Pancreas (tissue), 10 donors: ENCODE measurements around the gene AUTS2. TPM values are rescaled to one million over a fixed set of nuclear protein-coding genes. Genes with fewer than 3 reads are reported as not detected.

ENCODE experiments used
- ATAC-seq, 4 donors: fragments of 200-7000 bp; cut with Tn5 transposase; one replicate each; pipeline versions ENCODE4 v1.8.0 to v1.9.1; 2020; ENCODE audit warnings: mild to moderate bottlenecking in 4 of 4, moderate library complexity in 4 of 4
- DNase-seq, 6 donors: peaks; one replicate each; pipeline ENCODE4 v3.0.0-alpha.2; 2020
- FAIRE-seq: peaks from 2 replicates; lab custom pipeline; 2012; peaks lifted over from hg19 to GRCh38; lab: Jason Lieb, UNC
- H3K27ac ChIP-seq, 4 donors: fragments of 200-600 bp; sonication (generic); 1 replicate in 3 of 4; 2 replicates in 1 of 4; pipeline versions ENCODE4 v1.5.0 to v1.8.0; 2020
- H3K27me3 ChIP-seq, 4 donors: fragments of 200-600 bp; one replicate each; pipeline ENCODE4 v1.8.0; 2021
- H3K36me3 ChIP-seq, 3 donors: fragments of 200-600 bp; sonication (generic) in 1 of 3; one replicate each; pipeline versions ENCODE4 v1.5.0 to v1.8.0; 2020 to 2021
- H3K4me1 ChIP-seq, 3 donors: fragments of 200-600 bp; one replicate each; pipeline ENCODE4 v1.8.0; 2021
- H3K4me3 ChIP-seq, 4 donors: fragments of 200-600 bp; sonication (generic) in 2 of 4; one replicate each; pipeline versions ENCODE4 v1.5.0 to v1.8.0; 2020 to 2021
- H3K9me3 ChIP-seq, 4 donors: fragments of 200-600 bp; one replicate each; pipeline ENCODE4 v1.8.0; 2021
- WGBS, 2 donors: extraction: QIAGEN DNeasy Blood & Tissue Kit; methylation state at CpG; one replicate each; pipeline ENCODE4 v1.1.7; 2013; 5-methylcytosine and 5-hydroxymethylcytosine counted together
- intact Hi-C, 3 donors: fragments of 100-400 bp; cut with DNase I; formaldehyde crosslinking; loops; one replicate each; pipeline versions ENCODE4 v1.11.1 to v1.14.2; 2022
- polyA plus RNA-seq, 2 donors: library from polyadenylated mRNA; stranded (reverse); fragments of 200-250 nt; gene quantifications; one replicate each; pipeline ENCODE4 v1.2.3, GENCODE V29; 2013
- total RNA-seq, 6 donors: library from RNA; stranded (reverse); fragmentation: NEBNext Ultra II Directional in 4 of 6; extraction: Animal tissue kit (Norgen Biotek cat#: 25700) in 4 of 6; gene quantifications; one replicate each; pipeline versions ENCODE4 v1.2.1 to v1.2.4, GENCODE V29; 2021 to 2023
- TF ChIP-seq, protein P1 (sequence below), 4 donors: fragments of 200-600 bp; sonication (generic) in 3 of 4; IDR thresholded peaks; one replicate each; pipeline versions ENCODE4 v1.5.0 to v1.8.0; 2021; ENCODE audit warnings: antibody characterized with exemption in 4 of 4
- donor health status: healthy with polysubstance abuse.
- donor health status: DM: no; HTN: no; CAD: no; lungs with moderate emphysema.
- donor health status: DM: no; HTN: no; CAD: no.
- donor health status: control.
- donor health status: control.
- donor health status: Bipolar disorder and iron deficiency.
- donor health status: DM: yes; HTN: yes; CAD: no.
- donor health status: DM: no; HTN: no; CAD: no.
- donor health status: DM: no; HTN: no; CAD: no.
- donor health status: DM: yes; HTN: yes; CAD: no.

The AUTS2 gene
- total and polyA plus RNA-seq, 8 donors: 5.8 to 16.8 (median 9.9) TPM

DNA sequence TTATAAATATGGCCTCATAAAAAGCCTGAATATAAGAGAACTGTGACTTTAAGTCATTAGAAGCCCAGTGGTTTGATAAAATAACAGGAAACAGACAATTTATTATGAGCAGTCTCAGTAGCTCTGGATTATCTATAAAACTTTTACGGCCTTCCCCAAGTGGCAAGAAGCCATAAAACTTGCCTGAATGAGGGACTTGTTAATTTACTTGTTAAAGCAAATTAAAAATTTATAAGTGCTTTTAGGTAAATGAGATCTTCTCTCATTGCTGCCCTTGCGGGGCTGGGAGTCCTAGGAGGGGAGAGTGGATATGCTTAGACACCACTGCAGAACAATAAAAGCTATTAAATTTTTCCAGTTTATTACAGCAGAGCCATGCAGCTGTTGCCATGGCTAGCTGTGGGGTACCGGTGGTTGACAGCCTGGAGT is 499.9 kb downstream of the AUTS2 start:
- H3K27ac ChIP-seq: no peak overlapping the region
- H3K4me1 ChIP-seq: peaks cover 0 to 3% (median 0%) of the 10 kb centered on the region in 3 donors
- no peak overlapping the region for H3K4me3 ChIP-seq
- no peaks in the 10 kb centered on the region for H3K9me3 ChIP-seq
- 37 to 42% methylated on average over 3 of the region's 3 CpGs for WGBS, 2 donors
- DNase-seq (no peak), FAIRE-seq (no peak), ATAC-seq (peak in 1 of 4 donors; percentile 53)
- no peaks in the 10 kb centered on the region for H3K36me3 ChIP-seq
- intact Hi-C loops: no loop called here
- TF ChIP-seq, protein P1, sequence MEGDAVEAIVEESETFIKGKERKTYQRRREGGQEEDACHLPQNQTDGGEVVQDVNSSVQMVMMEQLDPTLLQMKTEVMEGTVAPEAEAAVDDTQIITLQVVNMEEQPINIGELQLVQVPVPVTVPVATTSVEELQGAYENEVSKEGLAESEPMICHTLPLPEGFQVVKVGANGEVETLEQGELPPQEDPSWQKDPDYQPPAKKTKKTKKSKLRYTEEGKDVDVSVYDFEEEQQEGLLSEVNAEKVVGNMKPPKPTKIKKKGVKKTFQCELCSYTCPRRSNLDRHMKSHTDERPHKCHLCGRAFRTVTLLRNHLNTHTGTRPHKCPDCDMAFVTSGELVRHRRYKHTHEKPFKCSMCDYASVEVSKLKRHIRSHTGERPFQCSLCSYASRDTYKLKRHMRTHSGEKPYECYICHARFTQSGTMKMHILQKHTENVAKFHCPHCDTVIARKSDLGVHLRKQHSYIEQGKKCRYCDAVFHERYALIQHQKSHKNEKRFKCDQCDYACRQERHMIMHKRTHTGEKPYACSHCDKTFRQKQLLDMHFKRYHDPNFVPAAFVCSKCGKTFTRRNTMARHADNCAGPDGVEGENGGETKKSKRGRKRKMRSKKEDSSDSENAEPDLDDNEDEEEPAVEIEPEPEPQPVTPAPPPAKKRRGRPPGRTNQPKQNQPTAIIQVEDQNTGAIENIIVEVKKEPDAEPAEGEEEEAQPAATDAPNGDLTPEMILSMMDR (IDR thresholded peaks at IDR 0.05): no peak
- no peaks in the 10 kb centered on the region for H3K27me3 ChIP-seq

DNA sequence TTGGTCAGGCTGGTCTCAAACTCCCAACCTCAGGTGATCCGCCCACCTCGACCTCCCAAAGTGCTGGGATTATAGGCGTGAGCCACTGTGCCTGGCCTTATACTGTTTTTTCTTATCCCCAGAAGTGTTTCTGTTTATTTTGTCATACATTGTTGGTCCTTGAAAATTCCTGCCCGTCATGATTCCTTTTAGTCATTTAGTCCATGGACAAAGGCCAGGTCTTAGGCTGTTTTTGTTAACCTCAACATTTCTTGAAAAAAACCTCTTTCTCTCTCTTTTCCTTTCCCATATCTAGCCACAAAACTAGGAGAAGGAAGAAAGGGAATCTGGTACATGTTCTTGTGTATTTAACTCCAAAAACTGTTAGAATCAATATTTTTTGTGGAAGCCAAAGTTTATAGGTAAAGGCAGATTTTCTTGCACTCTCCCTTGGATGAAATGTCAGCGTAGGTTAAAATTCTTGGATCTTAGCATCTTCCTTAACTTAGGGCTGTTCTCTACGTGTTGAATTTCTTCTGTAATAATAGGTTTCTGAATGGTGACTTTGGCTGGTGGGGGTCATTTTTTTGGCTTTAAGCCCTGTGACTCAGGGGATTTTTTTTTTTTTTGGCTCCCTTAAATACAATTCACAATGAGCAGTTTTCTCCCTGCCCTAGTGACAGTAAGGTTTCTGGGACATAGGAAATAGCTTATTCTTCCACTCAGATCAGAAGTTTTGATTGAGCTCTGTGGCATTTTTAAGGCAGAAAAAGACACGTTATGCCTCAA is 500.8 kb downstream of the AUTS2 start:
- H3K36me3 ChIP-seq: no peaks in the 10 kb centered on the region
- H3K27ac ChIP-seq: no peak overlapping the region
- intact Hi-C loops: no loop called here
- H3K4me1 ChIP-seq: peaks cover 0 to 3% (median 0%) of the 10 kb centered on the region in 3 donors
- ATAC-seq (no peak), FAIRE-seq (no peak), DNase-seq (no peak)
- WGBS, 2 donors: 60% methylated on average over 7 of the region's 7 CpGs
- H3K4me3 ChIP-seq: no peak overlapping the region
- TF ChIP-seq, protein P1 (IDR thresholded peaks at IDR 0.05): no peak
- no peaks in the 10 kb centered on the region for H3K27me3 ChIP-seq
- no peaks in the 10 kb centered on the region for H3K9me3 ChIP-seq

DNA sequence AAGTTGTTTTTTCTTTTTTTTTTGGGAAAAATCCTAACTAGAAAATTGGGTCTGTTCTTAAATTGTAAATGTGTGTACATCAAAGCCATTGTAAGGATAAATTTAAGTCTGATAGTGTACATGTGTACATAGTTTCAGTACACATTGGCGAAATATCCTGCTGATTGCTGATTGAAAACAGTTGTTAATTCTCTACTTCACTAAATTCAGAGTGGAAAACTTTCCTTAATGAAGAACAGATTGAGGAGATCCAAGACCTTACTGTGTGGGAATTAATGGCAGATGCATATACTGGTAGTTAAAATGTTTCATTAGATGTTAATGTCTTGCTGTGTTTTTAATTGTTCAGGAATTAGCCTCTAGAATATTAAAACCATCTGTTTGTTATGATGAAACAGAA is 506.0 kb downstream of the AUTS2 start:
- no peaks in the 10 kb centered on the region for H3K27me3 ChIP-seq
- TF ChIP-seq, protein P1 (IDR thresholded peaks at IDR 0.05): no peak
- no peak for FAIRE-seq
- ATAC-seq: no peak
- DNase-seq: no peak
- 91 to 98% methylated on average over 1 of the region's 1 CpG for WGBS, 2 donors
- no peak overlapping the region for H3K27ac ChIP-seq
- no peaks in the 10 kb centered on the region for H3K4me1 ChIP-seq
- H3K36me3 ChIP-seq: no peaks in the 10 kb centered on the region
- intact Hi-C loops: no loop called here
- no peaks in the 10 kb centered on the region for H3K9me3 ChIP-seq
- H3K4me3 ChIP-seq: no peak overlapping the region

DNA sequence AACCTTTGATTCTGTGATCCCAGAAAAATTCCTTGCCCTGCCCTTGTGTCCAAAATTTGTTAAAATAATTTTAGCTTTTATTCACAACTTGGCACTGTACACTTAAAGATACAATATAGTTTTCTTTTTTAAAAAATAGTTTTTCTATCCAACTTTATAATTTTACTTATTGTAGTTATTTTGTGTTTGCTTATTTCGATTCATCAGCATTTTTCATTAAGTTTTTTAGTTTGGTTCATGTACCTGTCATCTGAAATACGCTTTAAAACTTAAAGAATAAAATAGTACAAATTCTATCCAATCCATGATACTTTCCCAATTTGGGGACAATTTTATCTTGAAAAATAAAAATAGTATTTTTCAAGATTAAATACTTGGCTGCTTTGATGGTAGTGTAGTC is 514.8 kb downstream of the AUTS2 start:
- no peak overlapping the region for H3K4me3 ChIP-seq
- intact Hi-C loops: no loop called here
- no peak for ATAC-seq
- TF ChIP-seq, protein P1 (IDR thresholded peaks at IDR 0.05): no peak
- H3K9me3 ChIP-seq: no peaks in the 10 kb centered on the region
- no peaks in the 10 kb centered on the region for H3K36me3 ChIP-seq
- no peak for FAIRE-seq
- H3K4me1 ChIP-seq: no peaks in the 10 kb centered on the region
- H3K27ac ChIP-seq: no peak overlapping the region
- no peaks in the 10 kb centered on the region for H3K27me3 ChIP-seq
- WGBS, 2 donors: 72 to 87% methylated on average over 2 of the region's 2 CpGs
- no peak for DNase-seq

DNA sequence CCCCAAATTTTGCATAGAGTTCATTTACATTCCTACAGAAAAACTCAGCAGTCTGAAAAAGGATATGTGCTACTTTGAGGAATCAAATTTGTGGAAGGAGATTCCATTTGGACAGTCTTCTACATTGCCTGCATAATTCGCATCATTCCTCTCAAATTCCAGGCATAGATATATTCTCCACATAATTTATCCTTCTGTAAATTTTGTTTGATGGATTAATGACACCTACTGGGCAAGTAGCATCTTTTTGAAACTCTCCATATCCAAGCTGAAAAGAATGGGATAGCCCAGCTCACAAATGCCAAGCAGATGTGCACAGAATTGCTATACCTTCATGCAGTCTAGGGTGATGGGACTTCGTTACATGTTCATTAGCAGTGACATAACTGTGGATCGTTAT is 515.3 kb downstream of the AUTS2 start:
- 74 to 86% methylated on average over 3 of the region's 3 CpGs for WGBS, 2 donors
- H3K27ac ChIP-seq: no peak overlapping the region
- H3K9me3 ChIP-seq: no peaks in the 10 kb centered on the region
- DNase-seq (no peak), ATAC-seq (no peak), FAIRE-seq (no peak)
- no peaks in the 10 kb centered on the region for H3K36me3 ChIP-seq
- intact Hi-C loops: no loop called here
- H3K27me3 ChIP-seq: no peaks in the 10 kb centered on the region
- no peaks in the 10 kb centered on the region for H3K4me1 ChIP-seq
- H3K4me3 ChIP-seq: no peak overlapping the region
- TF ChIP-seq, protein P1 (IDR thresholded peaks at IDR 0.05): no peak
